ENCODE measurements around the gene CABCOCO1. TPM values are rescaled to one million over a fixed set of nuclear protein-coding genes. Genes with fewer than 3 reads are reported as not detected.
A peak's percentile ranks its signal among the peaks of the same experiment; 100 is the strongest.

Gene CABCOCO1
- polyA plus RNA-seq, 1 of the 3 experiments (the other 2 are of a cell fraction) = 0.71 TPM

- H3K4me2 ChIP-seq = peak overlapping the region; percentile 22; the same call in 1 of the 2 replicates
- no peak for TF ChIP-seq RAD21 (IDR thresholded peaks at IDR 0.05; ENCODE audit: low read length)
- peak; percentile 73 for TF ChIP-seq TCF12 (IDR thresholded peaks at IDR 0.05)
- TF ChIP-seq FOXM1 (IDR thresholded peaks at IDR 0.05; ENCODE audit: low read depth) = no peak
- TF ChIP-seq TEAD4 (IDR thresholded peaks at IDR 0.05; ENCODE audit: borderline replicate concordance, insufficient read depth) = no peak
- peak; percentile 43; the same call in 1 of the 2 replicates for TF ChIP-seq FOSL2 (IDR thresholded peaks at IDR 0.05; ENCODE audit: borderline replicate concordance, low read depth)
- TF ChIP-seq RCOR1 (IDR thresholded peaks at IDR 0.05; ENCODE audit: low read length) = no peak
- TF ChIP-seq GATA2 (CRISPR knock-in tag; IDR thresholded peaks at IDR 0.05) = no peak
- TF ChIP-seq MAX (IDR thresholded peaks at IDR 0.05; ENCODE audit: low read depth) = peak; percentile 85
- TF ChIP-seq GABPA (IDR thresholded peaks at IDR 0.05; ENCODE audit: low read depth) = no peak
- peak; percentile 25; the same call in 1 of the 2 replicates for TF ChIP-seq RXRA (IDR thresholded peaks at IDR 0.05; ENCODE audit: borderline replicate concordance, low read depth)
- TF ChIP-seq EZH2phosphoT487 (IDR thresholded peaks at IDR 0.05; ENCODE audit: borderline replicate concordance, low read depth) = no peak
- TF ChIP-seq IRF3 (IDR thresholded peaks at IDR 0.05; ENCODE audit: low read depth, low read length) = no peak
- TF ChIP-seq REST (IDR thresholded peaks at IDR 0.05; ENCODE audit: low read depth, low read length) = no peak
- TF ChIP-seq RFX5 (IDR thresholded peaks at IDR 0.05; ENCODE audit: low read length) = no peak
- TF ChIP-seq ZBTB33 (IDR thresholded peaks at IDR 0.05; ENCODE audit: borderline replicate concordance, low read depth) = no peak
- no peak for TF ChIP-seq TAF1 (IDR thresholded peaks at IDR 0.05; ENCODE audit: borderline replicate concordance, low read depth, low read length)
- TF ChIP-seq FOXJ3 (CRISPR knock-in tag; IDR thresholded peaks at IDR 0.05) = no peak
- 0 out of 2 replicates have a peak, but pooled peaks have one; percentile 24 for TF ChIP-seq YY1 (IDR thresholded peaks at IDR 0.05; ENCODE audit: low read depth)
- no peak for TF ChIP-seq NRF1 (IDR thresholded peaks at IDR 0.05; ENCODE audit: low read depth, low read length)
- no peak; the same call in 1 of the 2 replicates for TF ChIP-seq USF1 (IDR thresholded peaks at IDR 0.05; ENCODE audit: borderline replicate concordance, low read depth)
- no peak for TF ChIP-seq POLR2AphosphoS5 (IDR thresholded peaks at IDR 0.05; ENCODE audit: low read depth, low read length)
- TF ChIP-seq JUND (IDR thresholded peaks at IDR 0.05) = peak; percentile 43
- no peak for TF ChIP-seq USF2 (IDR thresholded peaks at IDR 0.05; ENCODE audit: borderline replicate concordance, low read depth, low read length)
- TF ChIP-seq SMC3 (IDR thresholded peaks at IDR 0.05; ENCODE audit: low read depth, low read length) = no peak
- no peak for TF ChIP-seq MXI1 (IDR thresholded peaks at IDR 0.05; ENCODE audit: low read depth, low read length)
- TF ChIP-seq SIN3A (IDR thresholded peaks at IDR 0.05; ENCODE audit: borderline replicate concordance, low read depth, low read length) = no peak
- peak; percentile 79 for TF ChIP-seq NFIC (IDR thresholded peaks at IDR 0.05; ENCODE audit: borderline replicate concordance)
Observed at GRCh38 chr10:61642676-61643075, 20.1 kb upstream of the CABCOCO1 start.

More at GRCh38 chr10:61642676-61643075, 20.1 kb upstream of the CABCOCO1 start:
- no peaks in the 10 kb centered on the region for H3K9me3 ChIP-seq
- no peak overlapping the region; the same call in 1 of the 2 replicates for H2AFZ ChIP-seq (ENCODE audit: low read depth)
- H3K27me3 ChIP-seq (ENCODE audit: insufficient read depth) = no peaks in the 10 kb centered on the region
- no peaks in the 10 kb centered on the region for H3F3A ChIP-seq (replicated peaks; ENCODE audit: insufficient read depth)
- no peak overlapping the region for H3K9ac ChIP-seq
- H3K4me1 ChIP-seq (ENCODE audit: control insufficient read depth in 1 of 2, insufficient read depth in 2 of 2, low read depth in 1 of 2, low read length in 1 of 2) = peaks cover 5 to 15% of the 10 kb centered on the region in 2 experiments; a peak in 3 of 4 replicates
- H3K4me3 ChIP-seq (ENCODE audit: low read depth in 2 of 2, low read length in 1 of 2) = peak overlapping the region in 1 of 2 experiments; percentile 14; a peak in 1 of 4 replicates
- no peaks in the 10 kb centered on the region for H4K20me1 ChIP-seq (ENCODE audit: insufficient read depth)
- CTCF ChIA-PET = interaction anchor here (1.0 kb wide), 1 partner anchor 254 kb away, joined by 3 read pairs; no protein-coding TSS in a partner anchor
- H3K36me3 ChIP-seq (replicated peaks in 1 of 2; ENCODE audit: control insufficient read depth in 1 of 2, insufficient read depth in 2 of 2, low read length in 1 of 2) = no peaks in the 10 kb centered on the region
- no peak for DNase-seq
- POLR2A ChIA-PET = no interaction called here
- WGBS (ENCODE audit: low lambda C conversion rate) = 53% methylated on average over 4 of the region's 4 CpGs
- peak overlapping the region; percentile 64 to 65 for H3K27ac ChIP-seq (ENCODE audit: low read depth in 2 of 2, low read length in 1 of 2)
- no peaks in the 10 kb centered on the region for H3K79me2 ChIP-seq (ENCODE audit: insufficient read depth)
- no peaks in the 10 kb centered on the region for H3K9me2 ChIP-seq
